NCI-H2171 (cell line): ENCODE results near the gene IQSEC1.

Experiments
- DNase-seq: peaks from one replicate; lab custom pipeline; 2025; lab: John Stamatoyannopoulos, UW

The IQSEC1 gene

GRCh38 chr3:12984023-12984823 lies 89.0 kb downstream of the IQSEC1 start:
- no peak for DNase-seq

- DNase-seq, result no peak
Measured at GRCh38 chr3:12983319-12983718, 89.9 kb downstream of the IQSEC1 start.

- DNase-seq, result no peak
Measured at GRCh38 chr3:12982619-12983101, 90.6 kb downstream of the IQSEC1 start.

- DNase-seq, result no peak
Measured at GRCh38 chr3:12981306-12982275, 91.6 kb downstream of the IQSEC1 start.

- no peak for DNase-seq
Measured at GRCh38 chr3:12980596-12981290, 92.5 kb downstream of the IQSEC1 start.

GRCh38 chr3:12979947-12980487 lies 93.2 kb downstream of the IQSEC1 start:
- no peak for DNase-seq

GRCh38 chr3:12979151-12979946 lies 93.9 kb downstream of the IQSEC1 start:
- no peak for DNase-seq

- DNase-seq, result no peak
Measured at GRCh38 chr3:12978682-12979081, 94.5 kb downstream of the IQSEC1 start.

- no peak for DNase-seq
Measured at GRCh38 chr3:12977117-12977808, 96.0 kb downstream of the IQSEC1 start.

- DNase-seq, result no peak
Measured at GRCh38 chr3:12975748-12976522, 97.3 kb downstream of the IQSEC1 start.

GRCh38 chr3:12974819-12975218 lies 98.4 kb downstream of the IQSEC1 start:
- no peak for DNase-seq

- DNase-seq, result no peak
Measured at GRCh38 chr3:12974334-12974733, 98.9 kb downstream of the IQSEC1 start.

- no peak for DNase-seq
Measured at GRCh38 chr3:12973827-12974226, 99.4 kb downstream of the IQSEC1 start.

GRCh38 chr3:12972781-12973702 lies 100.2 kb downstream of the IQSEC1 start:
- no peak for DNase-seq

- no peak for DNase-seq
Measured at GRCh38 chr3:12972043-12972442, 101.2 kb downstream of the IQSEC1 start.

GRCh38 chr3:12970684-12971083 lies 102.5 kb downstream of the IQSEC1 start:
- DNase-seq, result no peak

- no peak for DNase-seq
Measured at GRCh38 chr3:12969486-12969885, 103.7 kb downstream of the IQSEC1 start.

GRCh38 chr3:12968541-12968940 lies 104.7 kb downstream of the IQSEC1 start:
- no peak for DNase-seq
